Measurements from ENCODE around the gene ASB7.

GRCh38 chr15:100695048-100695447, 92.7 kb downstream of the ASB7 start:
- TF ChIP-seq CTCF (IDR thresholded peaks at IDR 0.05; ENCODE audit: low read length) (no peak), EZH2 (optimal IDR thresholded peaks at IDR 0.05; ENCODE audit: low read depth, low read length) (no peak)
